HCT116 (cell line): ENCODE results near the gene SMIM35.

Experiments used
- CTCF ChIP-seq, 3 experiments: fragments of 200-600 bp in 1 of 3; sonication (generic) in 1 of 3; IDR thresholded peaks in 2 of 3; conservative IDR thresholded peaks in 1 of 3; 2 replicates each; pipeline ENCODE4 v1.5.1; 2012 to 2017; ENCODE audit warnings: low read depth in 2 of 3, low read length in 2 of 3, antibody characterized with exemption in 1 of 3, borderline replicate concordance in 1 of 3, control low read depth in 1 of 3, mild to moderate bottlenecking in 1 of 3, mixed read lengths in 1 of 3, mixed run types in 1 of 3, moderate library complexity in 1 of 3; ENCODE audit not compliant: insufficient read depth in 1 of 3
- ELF1 ChIP-seq: IDR thresholded peaks from 2 replicates; pipeline ENCODE4 v1.6.1; 2012; ENCODE audit warnings: low read depth, borderline replicate concordance
- EZH2 ChIP-seq: fragments of 200-600 bp; sonication (generic); IDR thresholded peaks from 2 replicates; pipeline ENCODE4 v1.6.1; 2017; ENCODE audit warnings: antibody characterized with exemption, mixed run types
- JUND ChIP-seq: IDR thresholded peaks from 2 replicates; pipeline ENCODE4 v1.6.1; 2012
- POLR2AphosphoS5 ChIP-seq: IDR thresholded peaks from 2 replicates; pipeline ENCODE4 v1.6.1; 2011; ENCODE audit warnings: mild to moderate bottlenecking, low read depth, low read length, moderate library complexity
- RAD21 ChIP-seq: IDR thresholded peaks from 2 replicates; pipeline ENCODE4 v1.6.1; 2012; ENCODE audit warnings: low read depth, mild to moderate bottlenecking
- SIN3A ChIP-seq: IDR thresholded peaks from 2 replicates; pipeline ENCODE4 v1.6.1; 2012; ENCODE audit warnings: low read depth
- SP1 ChIP-seq: IDR thresholded peaks from 2 replicates; pipeline ENCODE4 v1.6.1; 2012; ENCODE audit warnings: low read depth
- YY1 ChIP-seq: IDR thresholded peaks from 2 replicates; pipeline ENCODE4 v1.6.1; 2011; ENCODE audit warnings: low read length, low read depth, moderate library complexity, mild to moderate bottlenecking; ENCODE audit not compliant: insufficient replicate concordance; ENCODE audit errors: extremely low read depth
- ZBTB33 ChIP-seq: IDR thresholded peaks from 2 replicates; pipeline ENCODE4 v1.6.1; 2011; ENCODE audit warnings: mild to moderate bottlenecking, low read length, moderate library complexity; ENCODE audit not compliant: insufficient replicate concordance; ENCODE audit errors: extremely low read depth
- ZNF274 ChIP-seq: fragments of 200-500 bp; sonication (Bioruptor generic); IDR thresholded peaks from 2 replicates; pipeline ENCODE4 v1.6.1; 2014; ENCODE audit warnings: mild to moderate bottlenecking, low read depth, low read length, inconsistent platforms

DNA sequence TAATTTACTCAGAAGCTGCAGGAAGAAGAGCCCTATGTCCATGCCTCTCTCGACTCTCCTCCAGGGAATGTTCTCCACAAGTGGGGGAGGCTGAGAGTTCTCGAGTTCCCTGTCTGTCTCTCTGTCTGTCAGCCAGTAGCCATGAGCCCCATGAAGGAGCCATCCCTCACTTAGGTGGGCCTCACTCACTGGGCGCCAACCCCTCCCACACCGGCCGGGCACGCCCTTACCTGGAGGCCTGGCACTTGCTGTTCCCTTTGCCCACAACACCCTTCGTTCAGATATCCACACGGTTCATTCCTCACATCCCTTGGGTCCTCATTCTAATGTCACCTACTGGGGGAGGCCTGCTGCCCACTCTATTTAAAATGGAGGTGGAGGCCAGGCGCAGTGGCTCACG, 114.7 kb downstream of the SMIM35 start:
- no peak for TF ChIP-seq JUND
- no peak for TF ChIP-seq SP1
- no peak for TF ChIP-seq ZBTB33
- TF ChIP-seq CTCF (IDR thresholded peaks at IDR 0.05 in 2 of 3, conservative IDR thresholded peaks at IDR 0.05 in 1 of 3; ENCODE audit: borderline replicate concordance in 1 of 3, insufficient read depth in 1 of 3, low read depth in 2 of 3, low read length in 2 of 3), result no peak
- TF ChIP-seq SIN3A, result no peak
- TF ChIP-seq RAD21, result no peak
- TF ChIP-seq POLR2AphosphoS5, result no peak
- TF ChIP-seq ELF1, result no peak
- no peak for TF ChIP-seq EZH2
- no peak for TF ChIP-seq ZNF274
- no peak for TF ChIP-seq YY1
